MV-4-11 (cell line): Measurements from ENCODE around the gene SLC7A5.
"Not testable (repeated sequence)": the region's sequence is repeated elsewhere in the genome, so short reads cannot be mapped to it uniquely, and the experiment has no call there.

Experiments
- DNase-seq: peaks from one replicate; lab custom pipeline; 2025; lab: John Stamatoyannopoulos, UW

The SLC7A5 gene

DNA sequence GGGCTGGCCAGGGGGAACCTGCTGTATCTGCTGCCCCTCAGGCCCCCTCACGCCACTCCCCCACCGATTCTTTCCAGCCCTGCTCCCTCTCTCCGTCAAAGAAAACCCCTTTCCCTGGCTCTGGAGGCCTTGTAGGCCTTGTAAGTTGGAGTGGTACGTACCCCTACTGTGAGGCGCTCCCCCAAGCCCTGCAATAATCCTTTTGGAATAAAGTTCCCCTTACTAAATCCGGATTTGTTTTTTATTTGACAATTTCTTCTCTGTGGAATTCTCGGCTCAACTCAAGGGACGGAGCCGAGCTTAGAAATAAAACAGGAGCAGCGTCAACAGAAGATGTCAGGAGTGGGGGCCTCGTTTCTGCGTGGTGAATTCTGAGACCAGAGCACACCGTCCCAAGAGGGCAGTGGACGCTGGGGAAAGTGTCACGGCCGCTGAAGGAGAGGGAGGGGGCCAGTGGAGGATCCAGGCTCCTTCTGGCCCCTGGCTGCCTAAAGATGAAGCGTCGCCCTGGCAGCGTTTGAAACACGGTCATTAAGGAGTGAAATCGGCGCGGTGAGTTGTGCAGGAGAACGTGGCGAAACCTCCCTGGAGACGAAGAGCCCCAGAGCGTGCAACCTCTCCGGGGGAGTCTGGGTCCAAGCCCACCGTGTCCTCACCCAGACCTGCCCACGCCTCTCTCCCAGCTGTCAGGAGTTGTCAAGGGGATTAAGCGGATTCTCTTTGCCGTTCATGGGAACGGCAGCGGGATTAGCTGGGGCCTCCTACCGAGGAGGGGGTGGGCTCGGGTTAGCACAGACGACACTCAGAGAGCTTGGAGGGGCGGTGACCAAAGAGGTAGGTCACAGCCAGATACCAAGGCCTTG is 47.0 kb downstream of the SLC7A5 start:
- no peak for DNase-seq

DNA sequence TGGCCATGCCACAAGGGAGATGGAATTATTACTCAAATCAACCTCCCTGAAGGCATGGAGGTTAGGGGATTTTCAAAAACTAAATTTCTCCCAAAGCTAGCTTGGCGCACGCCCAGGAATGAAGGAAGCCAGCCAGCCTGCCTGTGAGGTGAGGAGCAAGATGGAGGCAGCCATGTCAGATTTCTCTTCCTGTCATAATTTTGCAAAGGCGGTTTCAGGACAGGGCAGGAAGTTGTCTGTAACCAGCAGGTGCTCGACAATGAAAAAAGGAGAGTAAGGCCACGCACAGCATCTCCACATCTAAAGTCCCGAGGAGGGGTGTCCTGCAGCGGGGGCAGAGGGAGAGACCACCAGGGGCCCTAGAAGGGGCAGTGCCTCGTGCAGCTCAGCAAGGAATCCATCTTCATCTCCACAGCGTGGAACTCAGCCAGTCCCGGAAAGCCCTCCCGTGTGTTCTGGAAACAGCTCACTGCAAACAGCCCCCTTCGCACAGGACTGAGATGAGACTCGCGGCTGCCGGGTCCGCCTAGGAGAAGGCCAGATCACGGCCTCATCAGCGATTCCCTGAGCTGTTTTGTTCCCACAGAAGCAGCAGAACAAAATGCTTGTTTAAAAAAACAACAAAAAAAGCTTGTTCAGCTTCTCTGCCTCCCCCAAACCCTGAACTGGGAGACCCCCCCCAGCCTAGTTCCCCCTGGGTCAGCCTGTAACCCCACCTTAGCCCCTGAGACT is 47.8 kb downstream of the SLC7A5 start:
- DNase-seq: no peak

DNA sequence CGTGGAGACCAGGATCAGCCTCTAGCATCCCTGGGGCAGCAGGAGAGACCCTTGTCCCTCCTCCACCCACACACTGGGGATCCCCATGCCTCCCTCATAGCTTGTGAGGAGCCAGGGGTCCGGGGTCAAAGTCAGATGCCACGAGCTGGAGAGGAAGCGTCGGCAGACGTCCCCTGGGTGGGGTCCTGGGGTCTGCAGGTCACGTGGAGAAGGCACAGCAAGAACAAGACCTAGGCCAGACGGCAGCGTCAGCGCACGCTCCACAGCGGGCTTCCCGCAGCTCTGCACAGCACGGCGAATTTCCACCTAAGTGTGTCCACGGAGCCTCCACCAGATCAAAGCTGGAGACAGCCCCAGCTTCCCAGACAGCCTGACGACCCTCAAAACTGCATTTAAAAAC is 49.3 kb downstream of the SLC7A5 start:
- DNase-seq: no peak

DNA sequence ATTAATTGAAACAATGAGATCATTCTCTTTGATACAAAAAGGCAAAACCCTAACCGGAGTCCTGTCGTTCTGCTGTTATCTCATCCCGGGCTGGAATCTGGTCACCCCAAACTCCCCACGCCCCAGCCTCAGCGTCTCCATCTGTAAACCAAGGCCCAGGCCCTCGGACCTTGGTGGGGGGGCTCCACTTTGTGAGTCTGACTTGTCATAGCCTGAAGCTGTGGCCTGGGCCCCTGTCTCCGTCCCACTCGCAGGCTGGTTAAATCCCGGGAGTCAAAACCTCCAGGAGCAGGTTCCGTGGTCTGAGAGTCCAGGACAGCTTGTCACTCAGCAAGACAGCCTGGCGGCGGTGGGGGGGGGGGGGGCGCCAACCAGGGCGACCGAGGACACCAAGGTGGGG is 50.0 kb downstream of the SLC7A5 start:
- DNase-seq: no peak

DNA sequence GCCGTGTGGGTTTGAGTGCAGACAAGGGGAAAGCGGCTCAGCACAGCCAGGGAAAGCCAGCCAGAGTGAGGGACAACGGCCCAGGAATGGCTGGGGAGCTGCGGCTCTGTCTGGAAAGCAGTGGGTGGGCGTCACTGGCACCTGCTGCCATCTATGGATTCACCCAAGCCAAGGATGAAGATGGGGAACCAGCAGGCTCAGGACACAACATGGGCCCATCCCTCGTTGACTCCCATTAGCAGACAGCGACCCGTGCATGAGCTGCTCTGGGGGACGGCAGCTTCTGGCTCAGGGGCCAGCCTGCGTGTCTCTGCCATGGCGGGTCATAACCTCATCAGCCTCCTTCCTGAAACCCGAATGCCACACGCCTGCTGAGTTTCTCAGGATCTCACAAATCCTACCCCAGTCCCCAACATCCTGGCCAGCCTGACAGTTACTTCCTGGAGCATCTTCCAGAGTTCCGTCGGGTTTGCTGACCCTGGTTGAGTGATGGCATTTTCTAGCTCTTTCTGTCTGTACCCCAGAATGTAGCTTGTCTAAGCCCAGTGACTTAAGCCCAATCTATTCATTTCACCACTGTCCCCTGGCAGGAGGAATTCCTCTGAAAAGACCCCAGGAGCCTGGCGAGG is 50.7 kb downstream of the SLC7A5 start:
- DNase-seq: no peak

DNA sequence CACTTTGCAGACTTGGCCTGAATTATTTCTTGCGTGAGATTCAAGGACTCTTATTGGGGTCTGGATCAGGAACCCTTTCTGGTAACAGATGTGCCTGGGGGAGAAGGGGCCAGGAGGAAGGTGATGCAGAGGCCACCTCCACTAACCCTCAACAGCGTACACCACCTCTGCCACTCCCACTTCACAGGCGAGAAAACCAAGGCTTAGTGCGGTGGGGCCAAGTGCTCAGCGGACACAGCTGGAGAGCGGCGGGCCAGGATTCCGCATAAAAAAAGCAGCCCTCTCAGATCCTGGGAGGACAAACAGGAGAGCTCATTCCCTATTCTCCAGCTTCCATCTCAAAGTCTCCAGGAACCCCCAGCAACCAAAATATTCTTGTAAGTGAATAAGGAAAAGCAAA is 51.4 kb downstream of the SLC7A5 start:
- no peak for DNase-seq

DNA sequence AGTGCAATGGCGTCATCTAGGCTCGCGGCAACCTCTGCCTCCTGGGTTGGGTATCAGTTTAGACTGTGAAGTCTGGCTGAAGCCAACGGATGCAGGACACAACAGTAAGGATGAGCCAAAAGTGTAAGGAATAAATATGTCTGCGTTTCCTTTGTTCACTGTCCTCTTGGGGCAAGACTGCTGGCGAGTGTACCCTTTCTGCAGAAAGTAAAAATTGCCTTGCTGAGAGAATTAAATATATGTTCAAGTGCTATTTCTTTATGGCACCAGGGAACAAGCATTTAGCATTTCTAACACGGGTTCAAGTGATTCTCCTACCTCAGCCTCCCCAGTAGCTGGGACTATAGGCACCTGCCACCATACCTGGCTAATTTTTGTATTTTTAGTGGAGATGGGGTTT is 51.9 kb downstream of the SLC7A5 start:
- DNase-seq: not testable (repeated sequence)

DNA sequence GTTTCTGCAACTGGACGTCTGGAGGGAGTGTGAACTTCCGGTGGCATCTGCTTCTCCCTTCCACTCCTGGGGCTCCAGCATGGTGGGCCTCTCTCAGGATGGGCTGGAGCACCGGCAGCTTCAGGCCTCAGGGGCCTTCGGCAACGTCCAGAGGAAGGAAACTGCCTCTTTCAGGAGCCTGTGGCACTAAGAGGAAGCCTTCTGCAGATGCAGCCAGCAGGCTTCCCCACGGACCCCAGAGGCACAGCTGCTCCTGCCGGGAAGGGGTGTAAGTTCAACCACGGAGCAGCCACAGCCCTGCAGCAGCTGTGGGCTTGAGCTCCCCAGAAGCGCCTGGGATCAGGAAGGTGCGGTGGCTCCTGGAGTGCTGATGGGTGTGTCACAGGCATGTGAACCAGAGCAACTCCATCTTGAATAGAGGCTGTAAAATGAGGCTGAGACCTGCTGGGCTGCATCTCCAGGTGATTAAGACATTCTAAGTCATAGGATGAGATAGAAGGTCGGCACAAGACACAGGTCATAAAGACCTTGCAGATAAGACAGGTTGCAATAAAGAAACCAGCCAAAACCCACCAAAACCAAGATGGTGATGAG is 52.7 kb downstream of the SLC7A5 start:
- DNase-seq: peak; percentile 81

DNA sequence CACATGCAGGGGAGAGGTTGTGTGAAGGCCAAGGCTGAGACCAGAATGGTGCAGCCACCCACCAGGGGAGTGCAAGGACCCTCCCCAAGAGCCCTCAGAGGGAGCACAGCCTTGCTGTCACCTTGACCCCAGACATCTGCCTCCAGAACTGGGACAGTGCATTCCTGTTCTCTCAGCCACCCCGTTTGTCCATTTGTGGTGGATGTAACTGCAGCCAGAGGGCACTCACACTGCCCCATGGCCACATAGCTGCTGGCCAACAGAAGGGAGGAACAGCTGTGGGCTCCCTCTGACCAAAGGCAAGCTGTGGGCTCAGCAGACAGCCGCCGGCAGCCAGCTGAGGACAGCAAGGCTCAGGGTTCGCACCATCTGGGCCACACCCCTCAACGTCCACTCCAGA is 53.7 kb downstream of the SLC7A5 start:
- DNase-seq: no peak

DNA sequence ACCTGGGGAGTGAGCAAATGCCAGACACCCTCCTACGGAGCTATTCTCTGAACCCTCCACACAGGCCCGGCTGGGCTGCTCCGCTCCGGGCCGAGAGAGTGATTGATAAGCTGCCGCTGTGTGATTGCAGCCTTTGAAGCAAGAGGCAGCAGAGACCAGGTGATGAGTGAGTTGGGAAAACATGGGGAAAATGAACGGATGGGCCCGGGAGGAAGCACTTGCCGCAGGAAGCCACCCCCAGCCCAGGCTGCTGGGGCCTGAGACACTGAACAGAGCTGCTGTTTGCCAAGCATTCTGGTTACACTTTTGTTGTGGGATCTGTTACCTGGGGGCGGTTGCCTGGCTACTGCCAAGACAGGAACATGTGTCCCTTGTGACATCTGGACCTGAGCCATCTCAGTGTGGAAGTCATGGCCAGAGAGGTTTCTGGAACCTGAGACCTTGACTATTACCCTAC is 57.1 kb downstream of the SLC7A5 start:
- no peak for DNase-seq

DNA sequence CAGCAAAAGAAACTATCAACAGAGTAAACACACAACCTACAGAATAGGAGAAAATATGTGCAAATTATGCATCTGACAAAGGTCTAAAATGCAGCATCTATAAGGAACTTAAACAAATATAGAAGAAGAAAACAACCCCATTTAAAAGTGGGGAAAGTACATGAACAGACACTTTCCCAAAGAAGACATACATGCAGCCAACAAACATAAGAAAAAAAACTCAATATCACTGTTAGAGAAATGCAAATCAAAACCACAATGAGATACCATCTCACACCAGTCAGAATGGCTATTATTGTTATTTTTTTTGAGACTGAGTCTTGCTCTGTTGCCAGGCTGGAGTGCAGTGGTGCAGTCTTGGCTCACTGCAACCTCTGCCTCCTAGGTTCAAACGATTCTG is 57.9 kb downstream of the SLC7A5 start:
- DNase-seq: not testable (repeated sequence)

DNA sequence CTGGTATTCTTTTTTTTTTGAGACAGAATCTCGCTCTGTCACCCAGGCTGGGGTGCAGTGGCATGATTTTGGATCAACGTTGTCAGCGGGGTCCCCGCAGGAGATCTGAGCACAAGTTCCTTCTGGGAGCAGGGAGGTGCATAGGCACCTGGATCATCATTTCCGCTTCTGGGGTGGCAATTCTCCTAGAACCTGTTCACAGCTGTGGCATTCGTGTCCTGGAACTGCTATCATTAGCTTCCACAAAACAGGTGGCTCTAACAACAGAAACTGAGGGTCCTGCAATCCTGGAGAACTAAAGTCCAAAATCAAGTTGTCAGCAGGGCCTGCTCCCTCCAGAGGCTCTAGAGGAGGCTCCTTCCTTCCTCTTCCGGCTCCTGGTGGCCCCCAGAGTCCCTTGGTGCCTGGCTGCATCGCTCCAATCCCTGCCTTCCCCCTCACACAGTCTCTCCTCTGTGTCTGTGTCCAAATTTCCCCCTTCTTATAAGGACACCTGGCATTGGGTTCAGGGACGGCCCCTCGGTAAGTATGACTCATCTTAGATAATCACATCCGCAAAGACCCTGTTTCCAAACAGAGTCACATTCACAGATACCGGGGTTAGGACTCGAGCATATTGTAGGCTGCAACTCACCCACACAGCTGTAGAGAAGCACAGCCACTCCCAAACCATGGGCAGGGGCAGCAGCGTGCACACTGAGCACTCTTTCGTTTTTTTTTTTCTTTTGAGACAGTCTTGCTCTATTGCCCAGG is 60.0 kb downstream of the SLC7A5 start:
- peak; percentile 50 for DNase-seq

DNA sequence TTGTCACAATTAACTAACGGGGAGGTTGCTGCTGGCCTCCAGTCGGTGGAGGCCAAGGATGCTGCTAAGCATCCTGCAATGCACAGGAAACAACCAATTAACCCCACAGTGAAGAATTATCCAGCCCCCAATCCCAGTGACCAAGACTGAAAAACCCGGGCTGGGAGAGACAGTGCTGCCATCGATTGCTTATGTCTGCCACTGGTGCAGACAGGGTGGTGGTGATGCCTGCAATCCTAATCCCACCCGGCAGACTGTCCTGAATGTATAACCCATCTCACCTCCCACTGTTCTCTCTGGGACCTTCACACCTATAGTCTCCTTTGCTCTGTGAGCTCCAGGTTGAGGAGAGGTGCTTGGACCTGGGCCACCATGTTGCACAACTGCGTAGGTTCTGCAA is 61.2 kb downstream of the SLC7A5 start:
- DNase-seq: no peak

DNA sequence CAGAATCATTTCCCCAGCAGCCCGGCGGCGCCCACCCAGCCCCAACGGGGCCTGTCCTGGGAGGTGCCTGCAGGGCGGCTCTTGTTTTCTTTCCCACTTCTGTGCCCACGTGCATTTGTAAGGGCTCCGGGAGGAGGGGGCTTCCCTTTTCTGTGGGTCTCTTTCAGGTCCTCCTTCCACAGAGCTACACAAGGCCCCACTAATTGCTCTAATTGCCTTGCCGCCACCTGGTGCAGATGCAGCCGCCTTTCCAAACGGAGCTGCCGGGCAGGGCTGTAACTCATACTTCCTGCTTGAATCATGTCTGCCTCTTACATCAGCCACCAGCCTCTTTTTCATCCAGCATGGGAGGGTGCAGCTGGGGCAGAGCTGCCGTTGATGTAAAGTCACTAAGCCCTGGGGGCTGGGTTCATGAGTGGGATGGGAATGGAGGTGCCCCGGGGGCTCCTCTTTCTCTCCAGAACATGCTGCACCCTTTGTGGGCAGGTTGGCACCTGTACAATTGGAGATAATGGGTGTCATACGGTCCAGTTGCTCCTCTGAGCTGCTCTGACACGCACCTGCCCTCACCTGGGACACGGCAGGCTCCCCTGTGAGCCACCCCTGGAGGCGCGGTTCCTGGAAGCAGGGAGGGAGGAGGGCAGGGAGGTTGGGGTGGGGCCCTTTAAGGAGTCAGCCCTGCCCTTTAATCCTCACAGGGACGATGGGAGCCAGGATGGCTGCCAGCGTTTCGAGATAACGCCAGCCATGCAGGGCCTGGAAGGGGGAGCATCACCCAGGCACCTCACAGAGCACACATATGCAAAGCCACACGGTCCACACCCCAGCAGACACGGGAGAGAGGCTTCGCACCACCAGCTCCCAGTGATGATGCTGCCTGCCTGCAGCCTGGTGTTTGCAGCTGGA is 62.4 kb downstream of the SLC7A5 start:
- DNase-seq: peak; percentile 93

DNA sequence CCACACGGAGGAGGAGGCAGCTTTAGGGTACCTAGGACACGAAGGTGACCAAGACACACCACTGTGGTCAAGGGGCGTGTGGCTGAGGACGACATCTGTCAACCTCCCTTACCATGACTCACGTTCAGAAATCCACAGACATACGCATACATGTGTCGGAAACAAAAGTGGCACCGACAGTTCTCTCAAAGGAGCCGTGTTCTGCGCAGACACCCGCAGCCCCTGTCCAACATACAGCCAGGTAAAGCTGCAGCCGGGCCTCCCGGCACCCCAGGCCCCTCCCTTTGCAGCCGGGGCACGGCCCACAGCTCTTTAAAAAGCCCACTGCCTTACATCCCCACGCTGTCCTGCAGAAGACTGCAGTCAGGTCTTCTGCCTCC is 63.1 kb downstream of the SLC7A5 start:
- peak; percentile 44 for DNase-seq

DNA sequence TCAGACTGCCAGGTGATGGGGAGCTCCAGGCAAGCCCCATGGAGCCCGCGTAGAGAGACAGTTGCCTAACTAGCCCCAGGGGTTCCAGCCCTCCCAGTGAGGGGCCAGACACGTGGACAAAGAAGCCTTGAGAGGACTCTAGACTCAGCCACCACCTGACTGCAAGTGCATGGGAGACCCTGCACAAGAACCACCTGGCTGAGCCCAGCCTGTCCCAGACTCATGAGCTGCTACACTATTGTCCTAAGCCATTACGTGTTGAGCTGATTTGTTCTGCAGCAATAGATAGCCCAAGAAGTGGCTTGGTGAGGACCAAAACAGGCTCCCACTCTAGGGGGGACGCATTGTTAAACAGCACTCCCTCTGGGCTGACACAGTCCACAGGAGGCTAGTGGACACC is 65.9 kb downstream of the SLC7A5 start:
- no peak for DNase-seq

DNA sequence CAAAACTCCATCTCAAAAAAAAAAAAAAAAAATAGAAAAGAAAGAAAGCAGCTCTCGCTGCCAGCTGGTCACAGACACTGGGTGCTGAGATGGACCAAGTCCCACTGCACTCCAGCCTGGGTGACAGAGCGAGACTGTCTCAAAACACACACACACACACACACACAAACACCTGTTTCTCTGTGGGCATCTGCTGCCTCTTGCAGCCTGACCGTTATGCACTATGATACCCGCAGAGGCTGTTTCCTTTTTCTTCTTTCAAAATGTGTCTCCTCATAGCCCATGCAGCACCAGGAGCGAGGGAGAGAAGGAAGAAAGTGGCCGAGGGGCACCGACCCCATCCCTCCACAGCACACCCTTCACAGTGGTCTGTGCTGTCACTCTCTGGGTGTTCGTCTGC is 66.6 kb downstream of the SLC7A5 start:
- DNase-seq: peak; percentile 87

DNA sequence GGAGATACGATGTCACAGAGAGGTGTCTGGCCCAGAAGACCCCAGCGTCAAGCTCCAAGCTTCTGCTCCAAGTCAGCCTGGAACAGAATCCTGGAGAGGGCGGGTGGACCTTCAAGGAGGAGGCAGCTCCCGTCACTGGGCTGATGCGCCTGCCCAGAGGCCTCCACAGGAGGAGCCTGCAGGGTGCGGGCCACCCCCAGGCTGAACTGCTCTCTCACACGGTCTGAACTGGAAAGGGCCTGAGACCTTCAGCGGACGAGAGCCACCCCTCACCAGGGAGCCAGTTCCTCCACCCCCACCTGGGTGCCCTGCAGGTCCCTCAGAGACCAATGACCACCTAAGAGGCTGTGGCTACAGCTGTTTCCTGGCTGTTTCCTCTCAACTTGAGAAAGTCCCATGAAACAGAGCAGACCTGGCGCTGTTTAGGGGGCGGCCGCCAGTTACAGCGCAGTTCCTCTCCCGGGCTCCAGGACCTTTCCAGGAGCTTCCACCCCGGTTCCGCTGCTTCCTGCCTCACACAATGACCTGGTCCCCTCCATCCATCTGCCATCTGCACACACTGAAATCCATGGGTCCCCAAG is 67.5 kb downstream of the SLC7A5 start:
- no peak for DNase-seq

DNA sequence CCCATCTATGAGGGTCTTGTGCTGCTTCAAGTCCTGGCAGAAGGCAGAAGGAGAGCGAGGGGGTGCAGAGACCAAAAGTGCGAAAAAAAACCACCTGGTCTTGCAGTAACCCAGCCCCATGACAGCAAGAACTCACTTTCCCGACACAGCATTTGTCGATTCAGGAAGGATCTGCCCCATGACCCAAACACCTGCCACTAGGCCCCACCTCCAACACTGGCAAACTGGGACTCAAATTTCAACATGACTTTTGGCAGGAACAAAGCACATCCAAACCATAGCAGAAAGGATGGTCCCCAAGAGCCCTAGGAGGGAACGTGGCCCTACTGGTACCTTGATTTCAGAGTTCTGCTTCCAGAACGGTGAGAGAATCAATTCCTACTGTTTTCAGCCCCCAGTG is 68.8 kb downstream of the SLC7A5 start:
- DNase-seq: no peak

DNA sequence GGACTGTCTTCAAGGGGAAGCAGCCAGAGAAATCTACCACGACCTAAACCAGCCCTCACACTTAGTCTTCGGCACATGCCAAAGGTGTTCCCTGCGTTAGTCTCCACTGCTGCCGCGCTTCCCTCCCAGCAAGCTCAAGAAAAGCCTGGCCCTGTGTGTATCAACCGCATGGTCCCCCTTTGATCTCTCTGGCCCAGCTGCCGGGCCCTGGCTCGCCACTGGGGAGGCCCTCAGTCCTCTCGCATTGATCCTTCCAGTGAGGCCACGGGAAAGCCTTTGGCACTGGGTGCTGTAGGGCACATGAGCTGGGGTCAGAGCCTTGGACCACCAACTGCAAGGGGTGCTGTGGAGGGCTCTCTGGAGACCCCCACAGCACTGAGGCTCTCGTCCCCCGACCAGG is 74.0 kb downstream of the SLC7A5 start:
- DNase-seq: no peak
